Measurements from ENCODE around the gene RPS6KA3.
"Not testable (repeated sequence)": the region's sequence is repeated elsewhere in the genome, so short reads cannot be mapped to it uniquely, and the experiment has no call there.

Gene RPS6KA3

DNA sequence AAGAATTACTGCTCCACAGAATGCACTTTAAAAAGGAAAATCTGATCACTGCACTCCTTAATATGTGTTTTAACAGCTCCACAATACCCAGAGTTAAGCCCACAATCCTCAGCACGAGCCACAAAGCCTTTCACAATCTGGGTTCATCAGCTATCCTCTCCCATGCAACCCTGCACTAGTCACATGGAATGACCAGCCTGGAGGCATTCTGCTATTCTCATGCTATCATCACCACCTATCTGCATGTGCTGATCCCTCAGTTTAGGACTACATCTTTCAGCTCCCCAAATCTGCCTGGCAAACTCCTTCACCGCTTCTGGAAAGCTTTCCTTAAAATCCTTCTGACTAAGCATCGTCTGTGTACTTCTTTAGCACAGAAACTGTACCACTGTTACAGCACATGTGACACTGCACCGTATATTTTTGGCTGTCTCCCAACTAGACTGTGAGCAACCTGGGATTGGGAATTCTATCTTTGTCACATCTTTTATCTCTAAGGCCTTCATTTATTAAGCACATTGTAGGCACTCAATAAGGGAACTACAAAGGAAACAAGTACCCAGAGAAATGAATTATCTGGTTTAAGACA, 106.8 kb downstream of the RPS6KA3 start:
- no peak for DNase-seq (ENCODE audit: low read depth, low spot score)

GRCh38 chrX:20151689-20152088, 115.0 kb downstream of the RPS6KA3 start:
- no peak overlapping the region for H3K27ac ChIP-seq
- no peak for DNase-seq (ENCODE audit: low read depth, low spot score)

More for the DNA sequence above, 106.8 kb downstream of the RPS6KA3 start:
- no peak overlapping the region for H3K27ac ChIP-seq

DNA sequence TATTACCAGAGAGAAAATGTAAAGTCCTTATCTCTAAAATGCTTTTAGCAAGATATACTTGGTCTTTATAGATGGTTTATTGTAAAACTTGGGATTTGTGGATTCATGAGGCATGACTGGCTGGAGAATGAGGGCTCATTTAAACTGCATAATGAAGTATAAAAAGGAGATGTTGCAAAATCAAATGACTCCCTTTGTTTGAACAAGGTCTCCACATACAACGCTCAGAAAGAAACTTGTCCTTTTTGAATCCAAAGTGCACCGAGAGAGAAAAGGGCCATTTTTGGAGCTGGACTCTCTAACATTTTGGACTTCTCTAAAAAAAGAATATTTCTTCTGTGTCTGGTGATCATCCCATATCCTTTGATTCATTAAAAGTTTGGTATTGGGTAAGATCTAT, 117.4 kb downstream of the RPS6KA3 start:
- H3K27ac ChIP-seq, result no peak overlapping the region
- no peak for DNase-seq (ENCODE audit: low read depth, low spot score)

- H3K27ac ChIP-seq, result no peak overlapping the region
- no peak for DNase-seq (ENCODE audit: low read depth, low spot score)
These were observed 119.1 kb downstream of the RPS6KA3 start for GRCh38 chrX:20147561-20147960.

DNA sequence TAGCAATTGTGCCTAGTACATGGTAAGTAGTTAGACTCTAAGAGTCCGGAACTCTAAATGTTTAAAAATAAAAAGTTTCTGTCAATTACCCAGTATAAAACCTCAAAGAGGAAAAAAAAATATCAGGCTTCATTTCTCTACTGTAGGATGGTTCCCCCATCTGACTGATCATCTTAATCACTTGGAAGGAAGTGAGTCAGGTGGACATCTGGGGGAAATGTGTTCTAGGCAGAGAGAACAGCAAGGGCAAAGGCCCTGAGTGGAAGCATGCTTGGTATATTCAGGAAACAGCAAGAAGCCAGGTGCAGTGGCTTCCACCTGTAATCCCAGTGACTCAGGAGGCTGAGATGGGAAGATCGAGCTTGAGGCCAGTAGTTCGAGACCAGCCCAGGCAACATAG, 122.2 kb downstream of the RPS6KA3 start:
- peak overlapping the region; percentile 46 for H3K27ac ChIP-seq
- no peak for DNase-seq (ENCODE audit: low read depth, low spot score)

DNA sequence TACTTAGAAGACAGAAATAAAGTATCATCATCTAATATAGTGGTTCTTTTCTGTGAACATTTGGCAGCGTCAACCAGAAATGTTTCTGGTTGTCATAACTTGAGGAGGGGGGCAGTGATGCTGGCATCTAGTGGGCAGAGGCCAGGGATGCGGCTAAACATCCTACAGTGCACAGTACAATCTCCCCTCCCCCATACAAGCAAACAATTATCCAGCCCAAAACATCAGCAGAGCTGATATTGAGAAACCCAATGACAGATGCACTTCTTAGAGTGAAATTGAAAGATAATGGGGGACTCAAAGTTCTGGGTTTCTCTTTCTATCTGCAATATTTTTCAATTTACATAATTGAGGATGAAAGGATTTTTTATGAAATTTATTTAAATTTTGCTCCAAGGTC, 123.1 kb downstream of the RPS6KA3 start:
- no peak overlapping the region for H3K27ac ChIP-seq

GRCh38 chrX:20143111-20143510, 123.6 kb downstream of the RPS6KA3 start:
- H3K27ac ChIP-seq, result no peak overlapping the region

More for the DNA sequence above, 123.1 kb downstream of the RPS6KA3 start:
- no peak for DNase-seq (ENCODE audit: low read depth, low spot score)

GRCh38 chrX:20141281-20142220, 125.2 kb downstream of the RPS6KA3 start, which contains the start of gene EIF1AX:
EIF1AX (minus strand) TSS chrX:20141838; CDS start chrX:20141640, 198 bp downstream.
- H3K27ac ChIP-seq, result peak within 1 kb of the TSS; percentile 57
- peak; percentile 87 for DNase-seq (ENCODE audit: low read depth, low spot score)

More at GRCh38 chrX:20143111-20143510, 123.6 kb downstream of the RPS6KA3 start:
- no peak for DNase-seq (ENCODE audit: low read depth, low spot score)

- H3K27ac ChIP-seq, result peak overlapping the region; percentile 57
- no peak for DNase-seq (ENCODE audit: low read depth, low spot score)
These were observed 126.3 kb downstream of the RPS6KA3 start for GRCh38 chrX:20140420-20140819.

DNA sequence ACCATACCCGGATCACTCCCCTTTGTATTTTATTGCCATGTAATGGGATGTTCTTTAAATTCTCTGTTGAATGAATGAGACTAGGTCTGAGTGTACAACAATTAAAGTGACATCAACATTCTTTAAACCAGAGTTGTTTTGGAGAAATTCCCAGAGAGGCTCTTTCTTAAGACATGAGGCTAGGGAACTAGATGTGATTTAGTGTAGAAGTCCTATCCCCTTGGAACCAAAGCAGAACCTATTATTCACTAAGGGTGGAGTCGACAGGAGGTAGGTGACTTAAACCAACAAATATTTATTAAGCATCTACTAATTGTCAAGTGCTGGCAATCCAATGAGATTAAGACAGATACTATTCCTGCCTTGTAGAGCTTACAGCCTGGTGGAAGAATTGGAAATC, 126.7 kb downstream of the RPS6KA3 start:
- peak overlapping the region; percentile 57 for H3K27ac ChIP-seq

GRCh38 chrX:20135944-20136343, 130.8 kb downstream of the RPS6KA3 start:
- H3K27ac ChIP-seq, result no peak overlapping the region
- no peak for DNase-seq (ENCODE audit: low read depth, low spot score)

More for the DNA sequence above, 126.7 kb downstream of the RPS6KA3 start:
- DNase-seq (ENCODE audit: low read depth, low spot score), result no peak

DNA sequence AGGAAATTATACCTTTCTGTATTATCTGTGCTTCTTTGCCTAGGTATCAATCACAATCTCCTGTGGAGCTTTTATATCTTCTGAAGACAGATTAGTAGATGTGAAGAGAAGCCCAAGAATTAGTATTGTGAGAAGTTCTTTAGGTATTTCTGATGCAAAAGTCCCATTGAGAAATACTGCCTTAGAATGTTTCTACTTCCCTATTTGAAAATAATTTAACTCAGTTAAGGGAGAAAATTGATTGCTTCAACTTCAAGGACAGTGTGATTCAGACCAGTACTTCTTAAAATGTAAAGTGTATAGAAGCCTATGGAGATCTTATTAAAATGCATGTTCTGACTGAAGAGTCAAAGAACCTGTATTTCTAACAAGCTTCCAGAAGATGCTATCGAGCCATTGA, 134.0 kb downstream of the RPS6KA3 start:
- no peak for DNase-seq (ENCODE audit: low read depth, low spot score)
- H3K27ac ChIP-seq, result peak overlapping the region; percentile 63

GRCh38 chrX:20130357-20130756, 136.4 kb downstream of the RPS6KA3 start:
- H3K27ac ChIP-seq, result peak overlapping the region; percentile 63
- no peak for DNase-seq (ENCODE audit: low read depth, low spot score)

GRCh38 chrX:20129547-20129946, 137.2 kb downstream of the RPS6KA3 start:
- no peak for DNase-seq (ENCODE audit: low read depth, low spot score)
- peak overlapping the region; percentile 63 for H3K27ac ChIP-seq

GRCh38 chrX:20128670-20129069, 138.0 kb downstream of the RPS6KA3 start:
- DNase-seq (ENCODE audit: low read depth, low spot score), result no peak
- peak overlapping the region; percentile 63 for H3K27ac ChIP-seq

GRCh38 chrX:20127440-20127839, 139.3 kb downstream of the RPS6KA3 start:
- not testable (repeated sequence) for DNase-seq (ENCODE audit: low read depth, low spot score); H3K27ac ChIP-seq

DNA sequence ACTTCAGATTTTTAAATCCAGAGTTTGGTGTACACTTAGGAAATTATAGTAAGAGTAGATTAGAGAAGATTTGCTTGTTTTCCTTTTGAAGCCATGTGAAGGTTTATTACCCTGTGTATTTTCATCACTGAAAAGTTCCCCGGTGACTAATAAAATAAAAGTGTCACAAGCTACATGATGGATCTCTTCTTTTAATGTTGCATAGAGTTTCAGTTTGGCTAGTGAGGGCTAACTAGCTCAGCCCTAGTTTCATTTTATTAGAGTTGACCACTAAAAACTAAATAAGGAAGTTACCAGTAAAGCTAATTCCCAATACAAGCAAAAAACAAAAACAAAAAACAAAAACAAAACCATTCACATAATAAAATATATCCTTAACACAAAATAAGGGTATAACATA, 139.9 kb downstream of the RPS6KA3 start:
- not testable (repeated sequence) for H3K27ac ChIP-seq; DNase-seq (ENCODE audit: low read depth, low spot score)

DNA sequence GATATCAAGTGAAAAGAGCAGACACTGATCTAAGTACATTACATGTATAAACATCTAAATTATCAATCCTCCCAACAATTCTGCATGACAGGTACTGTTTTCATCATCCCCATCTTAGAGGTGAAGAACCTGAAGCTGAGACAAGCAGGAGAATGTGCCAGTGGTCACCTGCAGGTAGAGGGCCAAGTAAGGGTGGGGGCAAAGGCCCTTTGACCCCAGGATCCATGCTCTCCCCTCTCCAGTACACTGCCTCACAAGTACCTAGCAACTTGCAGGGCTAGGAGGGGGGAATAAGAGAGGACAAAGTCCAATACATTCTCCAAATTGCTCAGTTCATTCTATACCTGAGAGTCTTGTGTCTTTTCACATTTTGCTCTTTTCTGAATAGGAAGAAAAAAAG, 141.7 kb downstream of the RPS6KA3 start:
- H3K27ac ChIP-seq, result no peak overlapping the region
- DNase-seq (ENCODE audit: low read depth, low spot score), result no peak

DNA sequence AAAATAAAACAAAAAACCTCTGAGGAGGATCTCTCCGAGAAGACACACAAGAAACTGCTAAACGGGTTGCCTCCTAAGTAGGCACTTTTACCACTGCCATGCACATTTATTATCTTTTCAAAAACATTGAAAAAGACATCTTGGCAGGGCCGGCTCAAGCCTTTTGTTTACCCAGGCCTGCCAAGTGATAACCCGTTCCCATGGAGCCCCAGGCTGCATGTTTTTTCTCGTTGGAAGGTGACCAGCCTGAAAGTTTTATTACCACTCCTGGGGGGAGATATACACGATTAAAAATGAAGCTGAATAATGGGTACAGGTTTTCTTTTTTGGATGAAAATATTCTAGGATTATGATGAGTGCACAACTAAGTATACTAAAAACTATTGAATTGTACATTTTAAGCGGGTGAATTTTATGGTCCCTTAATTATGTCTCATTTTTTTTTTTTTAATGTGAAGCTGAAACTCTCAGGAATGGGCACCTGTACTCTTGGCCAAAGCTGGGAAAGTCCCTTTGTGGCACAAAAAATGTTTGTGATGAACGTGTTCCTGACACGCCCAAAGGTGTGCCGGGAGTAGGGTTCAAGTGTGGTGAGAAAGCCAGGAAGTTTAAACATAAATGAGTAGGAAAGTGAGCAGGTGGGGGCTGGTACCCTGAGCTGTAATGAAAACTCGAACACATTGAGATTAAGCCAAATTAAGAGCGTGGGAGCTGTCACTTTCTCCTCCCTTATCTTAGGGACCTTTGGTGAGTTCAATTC, 148.5 kb downstream of the RPS6KA3 start:
- H3K27ac ChIP-seq, result no peak overlapping the region
- no peak for DNase-seq (ENCODE audit: low read depth, low spot score)

DNA sequence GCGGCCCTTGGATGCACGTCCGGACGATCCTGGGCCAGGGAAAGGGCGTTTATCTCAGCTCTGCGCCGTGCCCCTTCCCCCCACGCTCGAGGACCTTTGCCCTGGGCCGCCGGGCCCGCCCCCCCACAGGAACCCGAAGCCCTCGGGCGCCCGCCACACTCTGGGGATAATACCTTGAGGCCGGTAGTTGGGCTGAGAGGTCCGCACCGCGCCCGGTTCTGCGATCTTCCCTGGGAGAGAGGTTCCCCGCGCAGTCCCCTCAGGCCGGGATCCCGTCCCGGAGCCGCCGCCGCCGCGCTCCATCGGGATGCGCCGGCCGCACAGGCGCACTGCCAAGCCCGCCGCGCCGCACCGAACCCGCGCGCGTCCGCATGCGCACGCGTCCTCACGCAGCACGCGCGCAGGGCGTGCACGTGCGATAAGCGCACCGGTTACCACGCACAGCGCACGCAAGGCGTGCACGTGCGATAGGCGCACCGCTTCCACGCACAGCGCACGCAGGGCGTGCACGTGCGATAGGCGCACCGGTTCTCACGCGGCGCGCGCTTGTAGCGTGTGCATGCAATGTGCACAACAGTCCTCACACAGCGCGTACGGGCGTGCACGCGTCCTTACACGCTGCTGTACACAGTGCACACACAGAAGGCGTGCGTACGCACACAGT, 150.0 kb downstream of the RPS6KA3 start, which contains the start of gene MAP7D2:
Gene MAP7D2, minus strand, starts transcription at position 331 of the 664 bp plus-strand sequence. Its CDS starts 28 bp downstream, at position 303.
- DNase-seq (ENCODE audit: low read depth, low spot score), result no peak
- no peak within 1 kb of the TSS for H3K27ac ChIP-seq
